HG02759 (cell line): ENCODE measurements around the gene ALOX5AP.

Experiments
- ATAC-seq: cut with Tn5 transposase; IDR thresholded peaks from one replicate; pipeline ENCODE4 v1.9.1; 2021; ENCODE audit warnings: mild to moderate bottlenecking, moderate library complexity; ENCODE audit not compliant: unreplicated experiment

ALOX5AP gene

GRCh38 chr13:30735025-30735871 is at the start of gene ALOX5AP:
Gene ALOX5AP, plus strand, starts transcription at chr13:30735543. Its CDS starts 63 bp downstream, at chr13:30735606.
- ATAC-seq = peak; percentile 71

GRCh38 chr13:30685987-30686386 is 49.4 kb upstream of the ALOX5AP start:
- no peak for ATAC-seq

- no peak for ATAC-seq
Measured at GRCh38 chr13:30687601-30688000, 47.7 kb upstream of the ALOX5AP start.

- ATAC-seq = no peak
Measured at GRCh38 chr13:30689752-30690151, 45.6 kb upstream of the ALOX5AP start.

GRCh38 chr13:30690282-30691188 is 44.8 kb upstream of the ALOX5AP start:
- ATAC-seq = peak; percentile 90

GRCh38 chr13:30692113-30692512 is 43.2 kb upstream of the ALOX5AP start:
- no peak for ATAC-seq

- no peak for ATAC-seq
Measured at GRCh38 chr13:30696278-30697176, 38.8 kb upstream of the ALOX5AP start.

- ATAC-seq = no peak
Measured at GRCh38 chr13:30697177-30697953, 38.0 kb upstream of the ALOX5AP start.

- ATAC-seq = no peak
Measured at GRCh38 chr13:30697996-30698401, 37.3 kb upstream of the ALOX5AP start.

GRCh38 chr13:30698488-30699005 is 36.8 kb upstream of the ALOX5AP start:
- ATAC-seq = no peak

GRCh38 chr13:30700364-30700763 is 35.0 kb upstream of the ALOX5AP start:
- ATAC-seq = no peak

GRCh38 chr13:30702006-30702405 is 33.3 kb upstream of the ALOX5AP start:
- no peak for ATAC-seq

GRCh38 chr13:30704596-30704995 is 30.7 kb upstream of the ALOX5AP start:
- no peak for ATAC-seq

- no peak for ATAC-seq
Measured at GRCh38 chr13:30705680-30706079, 29.7 kb upstream of the ALOX5AP start.

GRCh38 chr13:30708541-30708940 is 26.8 kb upstream of the ALOX5AP start:
- no peak for ATAC-seq

- ATAC-seq = no peak
Measured at GRCh38 chr13:30710442-30710841, 24.9 kb upstream of the ALOX5AP start.

GRCh38 chr13:30711375-30711774 is 24.0 kb upstream of the ALOX5AP start:
- ATAC-seq = no peak

GRCh38 chr13:30711837-30712236 is 23.5 kb upstream of the ALOX5AP start:
- ATAC-seq = no peak
